ENCODE data around the gene GALNT15. TPM values are rescaled to one million over a fixed set of nuclear protein-coding genes. Genes with fewer than 3 reads are reported as not detected.

Gene GALNT15
- polyA plus RNA-seq, 1 of the 3 experiments (the other 2 are of a cell fraction), result 4.7 TPM

GRCh38 chr3:16231983-16232382 lies 57.5 kb downstream of the GALNT15 start:
- ChIA-PET POLR2A (no interaction called here), CTCF (interaction anchor here (1.0 to 1.2 kb wide), 2 partner anchors 9 to 12 kb away, joined by 3 to 4 read pairs; no protein-coding TSS in a partner anchor)
- Histone ChIP-seq H3F3A (replicated peaks; ENCODE audit: insufficient read depth) (no peaks in the 10 kb centered on the region), H3K9me3 (no peaks in the 10 kb centered on the region), H3K9me2 (no peaks in the 10 kb centered on the region), H3K4me1 (ENCODE audit: control insufficient read depth in 1 of 2, insufficient read depth in 2 of 2, low read depth in 1 of 2, low read length in 1 of 2) (no peaks in the 10 kb centered on the region), H3K4me3 (ENCODE audit: low read depth in 2 of 2, low read length in 1 of 2) (no peak overlapping the region), H2AFZ (ENCODE audit: low read depth) (no peak overlapping the region), H3K36me3 (replicated peaks in 1 of 2; ENCODE audit: control insufficient read depth in 1 of 2, insufficient read depth in 2 of 2, low read length in 1 of 2) (peaks cover 0 to 3% of the 10 kb centered on the region in 2 experiments), H3K27ac (ENCODE audit: low read depth in 2 of 2, low read length in 1 of 2) (no peak overlapping the region), H3K9ac (no peak overlapping the region), H3K79me2 (ENCODE audit: insufficient read depth) (no peaks in the 10 kb centered on the region), H3K4me2 (no peak overlapping the region), H4K20me1 (ENCODE audit: insufficient read depth) (no peaks in the 10 kb centered on the region), H3K27me3 (ENCODE audit: insufficient read depth) (no peaks in the 10 kb centered on the region)
- no peak for TF ChIP-seq CTCF (IDR thresholded peaks at IDR 0.05)
- no peak for TF ChIP-seq MXI1 (IDR thresholded peaks at IDR 0.05; ENCODE audit: low read depth, low read length)
- no peak for TF ChIP-seq GATA2 (CRISPR knock-in tag; IDR thresholded peaks at IDR 0.05)
- TF ChIP-seq EZH2phosphoT487 (IDR thresholded peaks at IDR 0.05; ENCODE audit: borderline replicate concordance, low read depth), result no peak
- TF ChIP-seq NRF1 (IDR thresholded peaks at IDR 0.05; ENCODE audit: low read depth, low read length), result no peak
- no peak for TF ChIP-seq FOSL2 (IDR thresholded peaks at IDR 0.05; ENCODE audit: borderline replicate concordance, low read depth)
- no peak for TF ChIP-seq ELF1 (IDR thresholded peaks at IDR 0.05)
- TF ChIP-seq REST (IDR thresholded peaks at IDR 0.05; ENCODE audit: low read depth, low read length), result no peak
- no peak for TF ChIP-seq FOXJ3 (CRISPR knock-in tag; IDR thresholded peaks at IDR 0.05)
- no peak for TF ChIP-seq USF2 (IDR thresholded peaks at IDR 0.05; ENCODE audit: borderline replicate concordance, low read depth, low read length)
- TF ChIP-seq SMC3 (IDR thresholded peaks at IDR 0.05; ENCODE audit: low read depth, low read length), result no peak
- no peak for TF ChIP-seq NFIC (IDR thresholded peaks at IDR 0.05; ENCODE audit: borderline replicate concordance)
- no peak for TF ChIP-seq EP300 (IDR thresholded peaks at IDR 0.05; ENCODE audit: borderline replicate concordance in 1 of 2, low read depth in 1 of 2, low read length in 1 of 2)
- TF ChIP-seq, protein P1, sequence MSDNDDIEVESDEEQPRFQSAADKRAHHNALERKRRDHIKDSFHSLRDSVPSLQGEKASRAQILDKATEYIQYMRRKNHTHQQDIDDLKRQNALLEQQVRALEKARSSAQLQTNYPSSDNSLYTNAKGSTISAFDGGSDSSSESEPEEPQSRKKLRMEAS (IDR thresholded peaks at IDR 0.05; ENCODE audit: low read depth), result no peak
- no peak for TF ChIP-seq TEAD4 (IDR thresholded peaks at IDR 0.05; ENCODE audit: borderline replicate concordance, insufficient read depth)
- TF ChIP-seq MEF2A (IDR thresholded peaks at IDR 0.05; ENCODE audit: borderline replicate concordance, low read depth), result no peak
- TF ChIP-seq RXRA (IDR thresholded peaks at IDR 0.05; ENCODE audit: borderline replicate concordance, low read depth), result no peak
- TF ChIP-seq POLR2AphosphoS5 (IDR thresholded peaks at IDR 0.05; ENCODE audit: low read depth, low read length), result no peak
- DNase-seq, result no peak
- WGBS (ENCODE audit: low lambda C conversion rate), result 97% methylated on average over 2 of the region's 2 CpGs
